MG63 (cell line): ENCODE results near the gene ZNF292. TPM values are rescaled to one million over a fixed set of nuclear protein-coding genes. Genes with fewer than 3 reads are reported as not detected.
A peak's percentile ranks its signal among the peaks of the same experiment; 100 is the strongest.
"Not testable (repeated sequence)": the region's sequence is repeated elsewhere in the genome, so short reads cannot be mapped to it uniquely, and the experiment has no call there.

ENCODE experiments used
- DNase-seq: peaks from one replicate; pipeline ENCODE4 v3.0.0-alpha.2; 2020
- H3K27me3 ChIP-seq: fragments of 250-450 bp; sonication (Bioruptor Pico); 2 replicates; pipeline ENCODE4 v1.5.1; 2020; ENCODE audit warnings: mild to moderate bottlenecking, moderate library complexity
- H3K36me3 ChIP-seq: fragments of 250-450 bp; sonication (Bioruptor Pico); 2 replicates; pipeline ENCODE4 v1.5.1; 2020; ENCODE audit warnings: mild to moderate bottlenecking, moderate library complexity
- H3K4me3 ChIP-seq: fragments of 250-450 bp; sonication (Bioruptor Pico); 2 replicates; pipeline ENCODE4 v1.5.1; 2020; ENCODE audit warnings: mild to moderate bottlenecking, moderate library complexity
- H3K9me3 ChIP-seq: fragments of 250-450 bp; sonication (Bioruptor Pico); 2 replicates; pipeline ENCODE4 v1.5.1; 2020; ENCODE audit warnings: mild to moderate bottlenecking, moderate library complexity
- total RNA-seq: library from RNA; depleted of rRNA; stranded (reverse); fragments of >200 nt; shearing (Covaris generic); gene quantifications from 2 replicates; pipeline ENCODE4 v1.2.3, GENCODE V29; 2014; ENCODE audit warnings: low replicate concordance; rRNA removed

Gene ZNF292
- 4.0 and 19.9 TPM in 2 replicates for total RNA-seq

DNA sequence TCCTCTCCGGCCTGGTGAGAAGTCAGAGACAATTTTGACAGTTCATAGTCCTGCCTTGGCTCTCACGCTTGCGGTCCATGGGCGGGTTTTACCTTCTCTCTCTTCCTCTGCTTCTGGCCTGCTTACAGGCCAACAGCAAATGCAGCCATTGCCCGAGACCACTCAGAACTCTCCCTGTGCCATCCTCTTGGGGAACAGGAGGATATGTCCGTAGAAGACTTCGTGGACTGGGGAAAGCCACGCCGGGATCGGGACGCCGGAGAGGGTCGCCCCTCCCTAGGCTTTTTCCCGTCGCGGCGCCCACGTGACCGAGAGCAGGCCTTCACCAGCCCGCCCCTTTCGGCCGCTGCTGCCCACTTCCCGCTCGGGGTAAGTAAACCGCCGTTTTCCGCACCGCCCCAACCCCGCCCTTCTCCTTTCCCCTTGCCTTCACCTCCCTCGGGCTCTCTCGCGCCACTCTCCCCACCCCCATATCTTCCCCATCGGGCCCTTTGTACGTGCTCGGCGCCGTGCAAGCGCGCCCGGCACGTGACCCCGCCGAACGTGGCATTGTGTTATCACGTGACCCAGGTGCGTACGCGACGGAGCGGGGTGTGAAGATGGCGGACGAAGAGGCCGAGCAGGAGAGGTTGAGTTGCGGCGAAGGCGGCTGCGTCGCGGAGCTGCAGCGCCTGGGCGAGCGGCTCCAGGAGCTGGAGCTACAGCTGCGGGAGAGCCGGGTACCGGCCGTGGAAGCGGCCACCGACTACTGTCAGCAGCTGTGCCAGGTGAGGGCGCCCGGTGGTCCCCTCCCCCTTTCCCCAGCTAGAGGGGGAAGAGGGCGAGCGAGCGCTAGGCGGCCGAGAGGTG is at the start of gene ZNF292:
TSS of gene ZNF292 (plus strand) at position 573 of the 849 bp plus-strand sequence. CDS start at position 600, 27 bp downstream.
- H3K27me3 ChIP-seq: no peaks in the 10 kb centered on the region
- H3K4me3 ChIP-seq: peak within 1 kb of the TSS; percentile 81
- no peaks in the 10 kb centered on the region for H3K9me3 ChIP-seq
- peaks cover 10% of the 10 kb centered on the region for H3K36me3 ChIP-seq
- DNase-seq: peak; percentile 99

- Histone ChIP-seq H3K36me3 (no peaks in the 10 kb centered on the region), H3K4me3 (no peak overlapping the region), H3K27me3 (no peaks in the 10 kb centered on the region), H3K9me3 (no peaks in the 10 kb centered on the region)
- DNase-seq: no peak
Measured at GRCh38 chr6:87105823-87106222, 49.5 kb upstream of the ZNF292 start.

- no peaks in the 10 kb centered on the region for H3K36me3 ChIP-seq
- no peak for DNase-seq
- peaks cover 2% of the 10 kb centered on the region; the same call in 1 of the 2 replicates for H3K27me3 ChIP-seq
- no peak overlapping the region for H3K4me3 ChIP-seq
- H3K9me3 ChIP-seq: no peaks in the 10 kb centered on the region
Measured at GRCh38 chr6:87110636-87111035, 44.7 kb upstream of the ZNF292 start.

DNA sequence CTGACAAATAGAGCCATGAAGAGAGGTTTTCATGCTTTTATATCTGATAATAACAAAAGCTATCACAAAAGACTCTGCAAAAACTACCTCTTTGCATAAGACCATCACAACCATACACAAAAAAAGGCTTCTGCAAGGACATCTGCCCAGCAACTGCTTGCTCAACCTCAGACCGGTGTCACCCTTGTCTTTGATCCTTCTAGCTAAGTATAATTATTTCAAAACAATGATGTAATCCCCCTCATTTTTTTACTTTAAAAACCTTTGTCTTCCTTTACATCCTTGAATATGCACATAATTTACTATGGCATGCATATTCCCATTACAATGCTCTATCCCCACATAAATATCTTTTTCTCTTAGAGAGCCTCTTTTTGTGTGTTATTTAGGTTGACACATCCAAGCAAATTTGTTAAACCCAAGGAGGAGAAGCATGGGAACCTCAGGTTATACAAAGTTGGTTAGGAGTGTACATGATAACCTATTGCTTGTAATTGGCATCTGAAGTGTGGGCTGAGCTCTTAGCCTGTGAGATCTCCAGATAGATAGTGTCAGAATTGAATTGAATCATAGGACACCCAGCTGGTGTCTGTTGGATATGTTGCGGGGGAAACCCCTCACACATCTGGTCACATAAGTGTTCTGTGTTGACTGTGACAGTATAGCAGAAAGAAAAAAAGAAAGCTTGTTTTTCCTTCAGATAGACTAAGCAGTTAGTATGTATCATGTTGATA is 39.8 kb upstream of the ZNF292 start:
- H3K36me3 ChIP-seq: no peaks in the 10 kb centered on the region
- peaks cover 2% of the 10 kb centered on the region; the same call in 1 of the 2 replicates for H3K27me3 ChIP-seq
- H3K4me3 ChIP-seq: no peak overlapping the region
- no peaks in the 10 kb centered on the region for H3K9me3 ChIP-seq
- no peak for DNase-seq

DNA sequence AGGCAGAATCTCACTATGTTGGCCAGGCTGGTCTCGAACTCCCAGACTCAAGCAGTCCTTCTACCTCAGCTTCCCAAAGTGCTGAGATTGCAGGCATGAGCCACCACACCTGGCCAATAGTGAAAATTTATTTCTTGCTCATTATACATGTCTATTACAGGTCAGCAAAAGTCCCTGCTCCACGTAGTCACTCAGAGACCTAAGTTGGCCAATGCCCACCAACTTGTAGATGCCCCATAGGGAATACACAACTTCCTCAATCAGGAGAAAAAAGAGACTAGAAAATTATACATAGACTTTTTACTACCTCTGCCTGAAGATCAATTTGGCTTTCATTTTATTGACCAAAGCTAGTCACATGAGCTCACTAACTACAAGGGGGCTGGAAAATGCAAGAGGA is 38.4 kb upstream of the ZNF292 start:
- no peaks in the 10 kb centered on the region for H3K9me3 ChIP-seq
- H3K27me3 ChIP-seq: peaks cover 2% of the 10 kb centered on the region; the same call in 1 of the 2 replicates
- DNase-seq: no peak
- H3K4me3 ChIP-seq: no peak overlapping the region
- no peaks in the 10 kb centered on the region for H3K36me3 ChIP-seq

DNA sequence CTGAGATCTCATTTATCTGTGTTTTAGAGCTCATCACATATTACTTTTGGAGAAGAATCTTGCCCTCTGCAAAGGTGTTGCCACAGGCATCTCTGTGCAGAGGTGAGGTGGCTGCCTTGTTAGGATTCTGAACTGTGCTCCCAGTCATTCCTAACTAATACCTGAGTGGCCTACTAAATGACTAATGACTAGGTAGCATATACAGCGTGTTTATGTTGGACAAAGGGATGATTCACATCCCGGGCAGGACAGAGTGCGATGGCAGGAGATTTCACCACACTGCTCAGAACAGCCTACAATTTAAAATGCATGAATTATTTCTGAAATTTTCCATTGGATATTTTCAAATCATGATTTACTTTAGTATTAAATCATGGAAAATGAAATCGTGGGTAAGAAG is 37.3 kb upstream of the ZNF292 start:
- Histone ChIP-seq H3K4me3 (no peak overlapping the region), H3K9me3 (no peaks in the 10 kb centered on the region), H3K36me3 (no peaks in the 10 kb centered on the region), H3K27me3 (peaks cover 2% of the 10 kb centered on the region; the same call in 1 of the 2 replicates)
- no peak for DNase-seq

- no peaks in the 10 kb centered on the region for H3K9me3 ChIP-seq
- H3K36me3 ChIP-seq: no peaks in the 10 kb centered on the region
- no peaks in the 10 kb centered on the region for H3K27me3 ChIP-seq
- H3K4me3 ChIP-seq: no peak overlapping the region
- no peak for DNase-seq
Measured at GRCh38 chr6:87122477-87122876, 32.9 kb upstream of the ZNF292 start.

DNA sequence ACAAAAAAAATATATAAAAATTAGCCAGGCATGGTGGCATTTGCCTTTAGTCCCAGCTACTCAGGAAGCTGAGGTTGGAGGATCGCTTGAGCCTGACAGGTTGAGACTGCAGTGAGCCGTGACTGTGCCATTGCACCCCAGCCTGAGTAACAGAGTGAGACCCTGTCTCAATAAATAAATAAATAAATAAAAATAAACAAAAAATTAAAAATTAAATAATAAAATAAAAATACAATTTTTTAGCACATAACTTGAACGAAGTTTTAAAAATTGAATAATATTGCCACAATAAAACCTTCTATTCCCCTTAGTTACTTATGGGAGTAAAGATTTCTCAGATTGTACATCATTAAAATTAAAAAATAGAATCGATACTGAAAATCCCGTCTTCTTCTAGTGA is 31.3 kb upstream of the ZNF292 start:
- Histone ChIP-seq H3K9me3 (no peaks in the 10 kb centered on the region), H3K4me3 (no peak overlapping the region), H3K27me3 (no peaks in the 10 kb centered on the region), H3K36me3 (no peaks in the 10 kb centered on the region)
- DNase-seq: no peak

DNA sequence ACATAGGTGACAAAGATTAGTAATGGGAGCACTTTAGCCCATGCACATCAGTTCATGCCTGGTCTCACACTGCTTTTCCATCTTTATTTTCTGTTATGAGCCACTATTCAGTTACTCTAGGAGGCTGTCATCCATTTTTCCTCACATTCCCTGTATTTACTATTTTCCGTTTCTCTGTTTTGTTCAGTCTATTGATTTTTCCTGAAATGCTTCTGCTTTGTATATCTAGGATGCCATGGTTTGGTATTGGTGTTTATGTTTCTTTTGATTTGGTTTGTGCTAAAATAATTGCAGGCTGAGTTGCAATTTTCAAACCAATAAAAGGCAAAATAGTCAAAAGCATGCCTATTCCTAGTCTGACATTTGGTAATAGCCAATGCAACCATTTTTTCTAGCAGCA is 28.9 kb upstream of the ZNF292 start:
- Histone ChIP-seq H3K9me3 (no peaks in the 10 kb centered on the region), H3K4me3 (no peak overlapping the region), H3K27me3 (no peaks in the 10 kb centered on the region), H3K36me3 (no peaks in the 10 kb centered on the region)
- no peak for DNase-seq

DNA sequence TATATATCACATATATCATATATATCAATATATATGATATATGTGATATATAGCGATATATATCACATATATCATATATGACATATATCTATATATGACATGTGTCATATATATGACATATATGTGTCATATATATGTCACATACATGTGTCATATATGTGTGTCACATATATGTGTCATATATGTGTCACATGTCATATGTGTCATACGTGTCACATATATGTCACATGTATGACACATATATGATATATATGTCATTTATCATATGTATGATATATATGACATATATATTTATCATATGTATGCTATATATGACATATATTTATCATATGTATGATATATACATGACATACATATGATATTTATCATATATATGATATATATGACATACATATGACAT is 27.6 kb upstream of the ZNF292 start:
- DNase-seq: no peak
- Histone ChIP-seq H3K4me3 (no peak overlapping the region), H3K9me3 (no peaks in the 10 kb centered on the region)

DNA sequence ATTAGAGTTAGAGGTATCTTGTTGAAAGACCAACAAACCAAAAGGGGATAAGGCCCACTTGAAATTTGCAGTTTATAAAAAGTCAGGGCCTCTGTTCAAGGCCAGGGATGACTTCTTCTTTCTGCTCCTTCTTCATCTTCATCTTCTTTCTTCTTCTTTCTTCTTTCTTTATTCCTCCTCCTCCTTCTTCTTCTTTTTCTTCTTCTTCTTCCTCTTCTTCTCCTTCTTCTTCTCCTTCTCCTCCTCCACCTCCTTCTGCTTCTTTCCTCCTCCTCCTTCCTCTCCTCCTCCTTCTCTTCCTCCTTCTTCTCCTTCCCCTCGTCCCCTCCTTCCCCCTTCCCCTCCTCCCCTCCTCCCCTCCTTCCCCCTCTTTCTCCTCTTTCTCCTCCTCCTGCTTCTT is 18.4 kb upstream of the ZNF292 start:
- DNase-seq: no peak
- H3K4me3 ChIP-seq: no peak overlapping the region
- no peaks in the 10 kb centered on the region for H3K36me3 ChIP-seq
- H3K9me3 ChIP-seq: no peaks in the 10 kb centered on the region
- no peaks in the 10 kb centered on the region; the same call in 1 of the 2 replicates for H3K27me3 ChIP-seq

More for the DNA sequence above, 27.6 kb upstream of the ZNF292 start:
- no peaks in the 10 kb centered on the region for H3K36me3 ChIP-seq
- no peaks in the 10 kb centered on the region for H3K27me3 ChIP-seq

DNA sequence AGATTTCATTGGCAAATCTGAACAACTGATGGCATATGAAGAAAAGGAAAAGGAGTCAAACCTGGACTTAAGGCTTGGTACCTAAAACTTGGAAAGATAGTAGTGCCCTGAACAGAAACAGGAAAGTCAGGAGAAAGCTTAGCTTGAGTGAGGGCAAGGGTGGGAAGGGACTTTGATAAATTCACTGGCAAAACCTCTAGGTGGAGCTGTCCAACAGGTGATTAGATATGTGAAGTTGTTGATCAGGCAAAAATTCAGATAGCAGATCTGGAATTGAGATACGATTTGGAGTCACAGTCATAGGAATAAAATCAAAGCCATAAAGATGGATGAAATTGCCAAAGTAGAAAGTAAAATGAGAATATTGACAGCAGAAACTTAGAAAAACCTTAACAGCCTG is 16.1 kb upstream of the ZNF292 start:
- H3K27me3 ChIP-seq: no peaks in the 10 kb centered on the region; the same call in none of the 2 replicates
- H3K36me3 ChIP-seq: no peaks in the 10 kb centered on the region
- no peak for DNase-seq
- no peak overlapping the region for H3K4me3 ChIP-seq
- H3K9me3 ChIP-seq: no peaks in the 10 kb centered on the region

DNA sequence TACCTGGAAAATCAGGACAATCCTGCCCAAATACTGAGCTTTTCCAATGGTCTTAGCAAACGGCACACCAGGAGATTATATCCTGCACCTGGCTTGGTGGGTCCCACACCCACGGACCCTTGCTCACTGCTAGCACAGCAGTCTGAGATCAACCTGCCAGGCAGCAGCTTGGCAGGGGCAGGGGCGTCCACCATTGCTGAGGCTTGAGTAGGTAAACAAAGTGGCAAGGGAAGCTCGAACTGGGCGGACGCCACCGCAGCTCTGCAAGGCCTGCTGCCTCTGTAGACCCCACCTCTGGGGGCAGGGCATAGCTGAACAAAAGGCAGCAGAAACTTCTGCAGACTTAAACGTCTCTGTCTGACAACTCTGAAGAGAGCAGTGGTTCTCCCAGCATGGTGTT is 15.4 kb upstream of the ZNF292 start:
- DNase-seq, H3K9me3 ChIP-seq, H3K27me3 ChIP-seq, H3K4me3 ChIP-seq, H3K36me3 ChIP-seq: not testable (repeated sequence)

DNA sequence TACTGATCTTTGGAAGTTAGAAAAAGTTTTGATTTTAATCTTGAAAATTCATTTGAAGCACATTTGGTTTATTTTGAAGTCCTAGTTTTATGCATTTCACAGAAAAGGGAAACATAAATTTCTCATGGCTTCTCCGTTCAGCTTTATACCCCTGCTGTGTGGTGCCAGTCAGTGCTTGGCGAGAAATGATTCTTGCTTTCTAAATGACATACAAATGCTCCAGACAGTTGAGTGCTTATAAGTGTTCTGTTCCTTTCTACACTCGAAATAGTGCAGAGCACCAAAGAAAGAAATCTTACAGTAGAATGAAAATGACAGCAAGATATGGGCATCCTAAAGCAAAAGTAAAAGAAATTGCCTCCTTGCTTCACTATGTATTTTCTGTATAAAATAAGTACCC is 9.0 kb upstream of the ZNF292 start:
- H3K4me3 ChIP-seq: no peak overlapping the region
- peaks cover 5% of the 10 kb centered on the region; the same call in 1 of the 2 replicates for H3K27me3 ChIP-seq
- H3K9me3 ChIP-seq: no peaks in the 10 kb centered on the region
- no peak for DNase-seq
- no peaks in the 10 kb centered on the region for H3K36me3 ChIP-seq

GRCh38 chr6:87150406-87150805 is 5.0 kb upstream of the ZNF292 start:
- no peak for DNase-seq
- no peaks in the 10 kb centered on the region for H3K9me3 ChIP-seq
- no peak overlapping the region for H3K4me3 ChIP-seq
- peaks cover 5% of the 10 kb centered on the region; the same call in 1 of the 2 replicates for H3K27me3 ChIP-seq
- no peaks in the 10 kb centered on the region for H3K36me3 ChIP-seq

DNA sequence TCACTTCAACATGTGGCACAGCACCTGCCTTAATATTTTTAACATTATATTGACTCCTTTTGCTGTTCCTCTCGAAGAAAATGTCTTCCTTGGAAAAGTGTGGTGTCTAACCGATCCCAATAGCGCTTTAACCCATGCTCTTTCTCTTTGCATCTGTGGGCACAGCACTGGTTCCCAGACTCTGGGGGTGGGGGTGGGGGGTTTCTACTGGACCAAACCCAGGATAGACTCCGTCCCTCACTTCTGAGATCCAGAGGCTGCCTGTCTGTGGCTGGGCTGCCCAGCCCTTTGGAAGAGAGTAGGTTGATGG is 3.9 kb upstream of the ZNF292 start:
- Histone ChIP-seq H3K36me3 (no peaks in the 10 kb centered on the region), H3K27me3 (peaks cover 3% of the 10 kb centered on the region; the same call in 1 of the 2 replicates), H3K9me3 (no peaks in the 10 kb centered on the region), H3K4me3 (peak overlapping the region; percentile 44)
- DNase-seq: no peak

- no peaks in the 10 kb centered on the region for H3K9me3 ChIP-seq
- peak; percentile 80 for DNase-seq
- peak overlapping the region; percentile 44 for H3K4me3 ChIP-seq
- no peaks in the 10 kb centered on the region for H3K36me3 ChIP-seq
- no peaks in the 10 kb centered on the region for H3K27me3 ChIP-seq
Measured at GRCh38 chr6:87151781-87152525, 3.4 kb upstream of the ZNF292 start.
